Gastrocnemius medialis (tissue), 4 donors: ENCODE measurements around the gene KEL.

ENCODE experiments used
- POLR2A ChIP-seq, 2 donors: fragments of 450-650 bp; IDR thresholded peaks; one replicate each; pipeline ENCODE4 v1.6.1; 2017; ENCODE audit warnings: antibody characterized with exemption in 2 of 2, mild to moderate bottlenecking in 2 of 2, moderate library complexity in 2 of 2
- TF ChIP-seq, protein P1 (sequence below), 5 experiments: fragments of 450-650 bp in 3 of 5; fragments of 200-600 bp in 2 of 5; sonication (generic) in 2 of 5; IDR thresholded peaks in 4 of 5; conservative IDR thresholded peaks in 1 of 5; 1 replicate in 4 of 5; 2 replicates in 1 of 5; pipeline ENCODE4 v1.5.1; 2016 to 2019; ENCODE audit warnings: antibody characterized with exemption in 5 of 5, mild to moderate bottlenecking in 3 of 5, moderate library complexity in 3 of 5

DNA sequence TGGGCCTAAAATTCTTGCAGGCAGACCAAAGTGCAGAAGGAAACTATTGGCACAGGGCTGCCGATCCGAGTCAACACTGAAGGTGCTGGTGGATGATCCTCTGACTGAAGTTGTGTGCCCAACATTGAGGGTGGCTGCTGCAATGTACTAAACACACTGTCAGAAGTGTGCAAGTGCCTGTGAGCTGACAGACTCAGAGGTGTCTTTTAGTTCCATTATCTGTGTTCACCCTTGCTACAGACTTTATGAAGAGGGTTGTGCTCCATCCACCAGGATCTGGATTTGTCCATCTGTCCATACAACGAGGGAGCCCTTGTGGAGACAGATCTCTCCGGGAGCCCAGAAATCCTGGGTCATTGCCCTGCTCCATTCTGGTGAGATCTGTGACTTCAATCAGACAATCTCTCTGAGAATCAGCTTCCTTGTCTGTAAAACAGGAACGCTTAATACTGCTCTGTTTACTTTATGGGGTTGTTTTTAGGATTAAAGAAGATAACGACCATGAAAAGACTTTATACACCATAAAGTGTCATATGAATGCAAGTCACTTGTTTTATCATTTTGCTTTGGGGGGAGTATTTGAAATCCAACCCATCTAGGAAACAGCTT lies 67.1 kb downstream of the KEL start:
- TF ChIP-seq, protein P1, sequence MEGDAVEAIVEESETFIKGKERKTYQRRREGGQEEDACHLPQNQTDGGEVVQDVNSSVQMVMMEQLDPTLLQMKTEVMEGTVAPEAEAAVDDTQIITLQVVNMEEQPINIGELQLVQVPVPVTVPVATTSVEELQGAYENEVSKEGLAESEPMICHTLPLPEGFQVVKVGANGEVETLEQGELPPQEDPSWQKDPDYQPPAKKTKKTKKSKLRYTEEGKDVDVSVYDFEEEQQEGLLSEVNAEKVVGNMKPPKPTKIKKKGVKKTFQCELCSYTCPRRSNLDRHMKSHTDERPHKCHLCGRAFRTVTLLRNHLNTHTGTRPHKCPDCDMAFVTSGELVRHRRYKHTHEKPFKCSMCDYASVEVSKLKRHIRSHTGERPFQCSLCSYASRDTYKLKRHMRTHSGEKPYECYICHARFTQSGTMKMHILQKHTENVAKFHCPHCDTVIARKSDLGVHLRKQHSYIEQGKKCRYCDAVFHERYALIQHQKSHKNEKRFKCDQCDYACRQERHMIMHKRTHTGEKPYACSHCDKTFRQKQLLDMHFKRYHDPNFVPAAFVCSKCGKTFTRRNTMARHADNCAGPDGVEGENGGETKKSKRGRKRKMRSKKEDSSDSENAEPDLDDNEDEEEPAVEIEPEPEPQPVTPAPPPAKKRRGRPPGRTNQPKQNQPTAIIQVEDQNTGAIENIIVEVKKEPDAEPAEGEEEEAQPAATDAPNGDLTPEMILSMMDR (IDR thresholded peaks at IDR 0.05 in 4 of 5, conservative IDR thresholded peaks at IDR 0.05 in 1 of 5), result no peak
- no peak for TF ChIP-seq POLR2A (IDR thresholded peaks at IDR 0.05)
